Measurements from ENCODE around the gene TACO1.

DNA sequence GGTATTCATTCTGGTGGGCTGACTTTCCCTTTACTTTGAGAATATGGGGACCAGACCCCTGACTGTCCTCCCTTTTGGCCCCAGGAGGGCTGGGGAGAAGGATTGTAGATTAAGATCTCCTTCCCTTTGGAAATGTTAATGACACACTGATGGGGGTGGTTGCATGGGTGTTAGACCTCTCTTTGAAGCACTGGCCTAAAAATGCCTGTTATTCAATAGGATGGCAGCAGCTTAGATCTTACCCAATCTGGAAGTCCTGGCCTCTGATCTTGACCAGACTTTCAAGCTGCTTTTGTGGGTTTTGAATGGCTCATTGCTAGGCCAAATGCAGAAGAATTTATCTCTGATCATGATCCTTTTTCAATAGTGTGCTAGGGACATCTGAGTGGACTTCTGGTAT, 47.2 kb downstream of the TACO1 start:
- TF ChIP-seq POLR2A (IDR thresholded peaks at IDR 0.05): no peak
- TF ChIP-seq EP300 (IDR thresholded peaks at IDR 0.05): no peak

All from sigmoid colon (tissue), 4 donors.